Liver (tissue), 9 donors: ENCODE measurements around the gene DNM3. TPM values are rescaled to one million over a fixed set of nuclear protein-coding genes. Genes with fewer than 3 reads are reported as not detected.

Experiments used
- DNase-seq: peaks from one replicate; pipeline ENCODE4 v3.0.0-alpha.2; 2017; ENCODE audit warnings: low spot score
- H3K27ac ChIP-seq, 2 donors: one replicate each; pipeline ENCODE4 v1.7.0; 2013; ENCODE audit warnings: inconsistent platforms in 2 of 2, low read length in 2 of 2, control low read depth in 1 of 2, low read depth in 1 of 2, mild to moderate bottlenecking in 1 of 2
- H3K27me3 ChIP-seq, 4 donors: one replicate each; pipeline versions ENCODE4 v1.6.1 to v1.7.0; 2013; ENCODE audit warnings: low read length in 3 of 4, inconsistent platforms in 1 of 4, mild to moderate bottlenecking in 1 of 4, moderate library complexity in 1 of 4; ENCODE audit not compliant: control insufficient read depth in 4 of 4, insufficient read depth in 4 of 4
- H3K36me3 ChIP-seq, 4 donors: one replicate each; pipeline versions ENCODE4 v1.6.1 to v1.7.0; 2013; ENCODE audit warnings: low read length in 3 of 4, mild to moderate bottlenecking in 3 of 4, low read depth in 1 of 4, moderate library complexity in 1 of 4; ENCODE audit not compliant: control insufficient read depth in 4 of 4, insufficient read depth in 3 of 4
- H3K4me1 ChIP-seq, 4 donors: one replicate each; pipeline versions ENCODE4 v1.6.1 to v1.7.0; 2013; ENCODE audit warnings: low read length in 3 of 4, mild to moderate bottlenecking in 3 of 4, moderate library complexity in 1 of 4; ENCODE audit not compliant: control insufficient read depth in 4 of 4, insufficient read depth in 4 of 4
- H3K4me3 ChIP-seq, 3 donors: one replicate each; pipeline versions ENCODE4 v1.6.1 to v1.7.0; 2013; ENCODE audit warnings: low read length in 3 of 3, control low read depth in 1 of 3, low read depth in 1 of 3, mild to moderate bottlenecking in 1 of 3
- H3K9ac ChIP-seq, 2 donors: one replicate each; pipeline ENCODE4 v1.7.0; 2013; ENCODE audit warnings: low read length in 2 of 2, mild to moderate bottlenecking in 2 of 2, moderate library complexity in 2 of 2, control low read depth in 1 of 2, low read depth in 1 of 2
- H3K9me3 ChIP-seq, 4 donors: one replicate each; pipeline versions ENCODE4 v1.6.1 to v1.7.0; 2013; ENCODE audit warnings: low read length in 3 of 4; ENCODE audit not compliant: control insufficient read depth in 4 of 4
- CTCF ChIP-seq: fragments of 150-350 bp; IDR thresholded peaks from 2 replicates; pipeline ENCODE4 v1.5.1; 2017; ENCODE audit warnings: improper control_type of control experiment, low read depth, low read length; ENCODE audit not compliant: missing input control
- EGR1 ChIP-seq, 2 donors: IDR thresholded peaks; 2 replicates each; pipeline ENCODE4 v1.6.1; 2016 to 2018; ENCODE audit warnings: antibody characterized with exemption in 2 of 2, low read depth in 2 of 2
- FOXA1 ChIP-seq: IDR thresholded peaks from 2 replicates; pipeline ENCODE4 v1.6.1; 2016; ENCODE audit warnings: antibody characterized with exemption
- FOXA2 ChIP-seq: IDR thresholded peaks from 2 replicates; pipeline ENCODE4 v1.6.1; 2016; ENCODE audit warnings: antibody characterized with exemption
- GABPA ChIP-seq, 2 donors: IDR thresholded peaks in 1 of 2; conservative IDR thresholded peaks in 1 of 2; 2 replicates each; pipeline ENCODE4 v1.6.1; 2016; ENCODE audit warnings: antibody characterized with exemption in 2 of 2, mild to moderate bottlenecking in 1 of 2, moderate library complexity in 1 of 2
- HNF4A ChIP-seq, 2 donors: conservative IDR thresholded peaks; 2 replicates each; pipeline ENCODE4 v1.6.1; 2016; ENCODE audit warnings: antibody characterized with exemption in 2 of 2, mild to moderate bottlenecking in 2 of 2
- JUND ChIP-seq, 2 donors: IDR thresholded peaks; 2 replicates each; pipeline ENCODE4 v1.6.1; 2016; ENCODE audit warnings: antibody characterized with exemption in 2 of 2
- NR2F2 ChIP-seq: IDR thresholded peaks from 2 replicates; pipeline ENCODE4 v1.6.1; 2016; ENCODE audit warnings: antibody characterized with exemption
- RAD21 ChIP-seq, 2 donors: IDR thresholded peaks; 2 replicates each; pipeline ENCODE4 v1.6.1; 2016; ENCODE audit warnings: antibody characterized with exemption in 2 of 2, mild to moderate bottlenecking in 2 of 2
- SP1 ChIP-seq: IDR thresholded peaks from 2 replicates; pipeline ENCODE4 v1.6.1; 2018; ENCODE audit warnings: antibody characterized with exemption, mild to moderate bottlenecking
- TAF1 ChIP-seq: conservative IDR thresholded peaks from 2 replicates; pipeline ENCODE4 v1.6.1; 2016; ENCODE audit warnings: antibody characterized with exemption, mild to moderate bottlenecking
- ZBTB33 ChIP-seq: IDR thresholded peaks from 2 replicates; pipeline ENCODE4 v1.6.1; 2016; ENCODE audit warnings: antibody characterized with exemption
- WGBS: extraction: QIAGEN DNeasy Blood & Tissue Kit; methylation state at CpG from one replicate; pipeline ENCODE4 v1.1.7; 2013; 5-methylcytosine and 5-hydroxymethylcytosine counted together
- polyA plus RNA-seq, 2 donors: library from polyadenylated mRNA; stranded (reverse) in 1 of 2; unstranded in 1 of 2; fragments of 200-250 nt in 1 of 2; fragments of >200 nt in 1 of 2; fragmentation: Nextera tagmentation in 1 of 2; extraction: Ambion mirVana in 1 of 2; gene quantifications; one replicate each; pipeline versions ENCODE4 v1.2.1 to v1.2.3, GENCODE V29; 2013 to 2015
- total RNA-seq, 2 donors: library from RNA; depleted of rRNA; stranded (reverse); fragments of >200 nt; gene quantifications; one replicate each; pipeline ENCODE4 v1.2.3, GENCODE V29; 2014
- TF ChIP-seq, protein P1 (sequence below): IDR thresholded peaks from 2 replicates; pipeline ENCODE4 v1.6.1; 2016; ENCODE audit warnings: antibody characterized with exemption
- TF ChIP-seq, protein P2 (sequence below): IDR thresholded peaks from 2 replicates; pipeline ENCODE4 v1.6.1; 2016; ENCODE audit warnings: antibody characterized with exemption, mild to moderate bottlenecking
- donor health status: healthy.
- donor health status: healthy.
- donor health status: healthy.
- donor health status: healthy.
- donor health status: healthy.

The DNM3 gene
- total and polyA plus RNA-seq, 4 donors = 0.08 to 3.2 (median 1.0) TPM

DNA sequence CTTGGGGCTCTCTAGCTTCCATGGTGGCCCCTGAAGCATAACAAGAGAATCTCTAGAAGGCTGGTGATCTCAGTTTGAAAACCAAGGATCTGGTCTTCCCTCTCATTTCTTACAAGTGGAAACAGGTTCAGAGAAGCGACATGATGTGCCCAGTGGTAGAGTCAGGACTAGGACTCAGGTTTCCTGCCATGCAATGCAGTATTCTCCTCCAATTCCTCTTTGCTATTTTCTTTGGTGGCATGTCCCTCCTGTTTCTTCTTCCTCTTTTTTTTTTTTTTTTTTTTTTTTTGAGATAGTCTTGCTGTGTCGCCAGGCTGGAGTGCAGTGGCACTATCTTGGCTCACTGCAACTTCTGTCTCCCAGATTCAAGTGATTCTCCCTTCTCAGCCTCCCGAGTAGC lies 383.6 kb downstream of the DNM3 start:
- H3K27ac ChIP-seq = no peak overlapping the region
- TF ChIP-seq FOXA2 = no peak
- TF ChIP-seq, protein P1, sequence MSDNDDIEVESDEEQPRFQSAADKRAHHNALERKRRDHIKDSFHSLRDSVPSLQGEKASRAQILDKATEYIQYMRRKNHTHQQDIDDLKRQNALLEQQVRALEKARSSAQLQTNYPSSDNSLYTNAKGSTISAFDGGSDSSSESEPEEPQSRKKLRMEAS = no peak
- no peak for TF ChIP-seq NR2F2
- no peak for TF ChIP-seq SP1
- TF ChIP-seq EGR1 (IDR thresholded peaks at IDR 0.05; ENCODE audit: low read depth in 2 of 2) = no peak
- TF ChIP-seq TAF1 = no peak
- no peak for TF ChIP-seq RAD21 (IDR thresholded peaks at IDR 0.05)
- no peak for TF ChIP-seq ZBTB33
- TF ChIP-seq JUND (IDR thresholded peaks at IDR 0.05) = no peak
- TF ChIP-seq HNF4A (conservative IDR thresholded peaks at IDR 0.05) = no peak
- TF ChIP-seq GABPA (IDR thresholded peaks at IDR 0.05 in 1 of 2, conservative IDR thresholded peaks at IDR 0.05 in 1 of 2) = no peak
- no peak for TF ChIP-seq FOXA1
- no peak overlapping the region for H3K9ac ChIP-seq
- 86% methylated on average over 3 of the region's 3 CpGs for WGBS
- no peaks in the 10 kb centered on the region for H3K27me3 ChIP-seq
- no peaks in the 10 kb centered on the region for H3K4me1 ChIP-seq
- no peaks in the 10 kb centered on the region for H3K36me3 ChIP-seq
- no peaks in the 10 kb centered on the region for H3K9me3 ChIP-seq
- DNase-seq = no peak
- no peak overlapping the region for H3K4me3 ChIP-seq

DNA sequence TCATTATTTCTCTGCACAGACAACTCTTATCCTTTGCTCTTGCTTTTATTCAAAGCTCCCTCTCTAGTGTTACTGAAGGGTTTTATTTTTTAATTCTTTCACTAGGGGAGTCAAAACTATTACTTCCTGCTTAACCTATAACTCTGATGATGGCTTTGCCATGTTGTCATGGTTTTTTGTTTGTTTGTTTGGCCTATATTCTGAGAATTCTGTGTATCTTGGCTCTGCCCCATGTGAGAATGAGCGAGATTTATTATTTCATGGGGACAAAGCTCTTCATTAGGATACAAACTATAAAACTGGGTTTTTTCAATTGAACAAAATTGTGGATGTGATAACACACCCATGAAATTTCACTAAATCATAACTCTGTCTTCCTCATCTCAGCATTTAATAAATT lies 388.6 kb downstream of the DNM3 start:
- TF ChIP-seq JUND (IDR thresholded peaks at IDR 0.05) (no peak), SP1 (no peak), NR2F2 (no peak), CTCF (no peak), HNF4A (conservative IDR thresholded peaks at IDR 0.05) (no peak)
- TF ChIP-seq, protein P2, sequence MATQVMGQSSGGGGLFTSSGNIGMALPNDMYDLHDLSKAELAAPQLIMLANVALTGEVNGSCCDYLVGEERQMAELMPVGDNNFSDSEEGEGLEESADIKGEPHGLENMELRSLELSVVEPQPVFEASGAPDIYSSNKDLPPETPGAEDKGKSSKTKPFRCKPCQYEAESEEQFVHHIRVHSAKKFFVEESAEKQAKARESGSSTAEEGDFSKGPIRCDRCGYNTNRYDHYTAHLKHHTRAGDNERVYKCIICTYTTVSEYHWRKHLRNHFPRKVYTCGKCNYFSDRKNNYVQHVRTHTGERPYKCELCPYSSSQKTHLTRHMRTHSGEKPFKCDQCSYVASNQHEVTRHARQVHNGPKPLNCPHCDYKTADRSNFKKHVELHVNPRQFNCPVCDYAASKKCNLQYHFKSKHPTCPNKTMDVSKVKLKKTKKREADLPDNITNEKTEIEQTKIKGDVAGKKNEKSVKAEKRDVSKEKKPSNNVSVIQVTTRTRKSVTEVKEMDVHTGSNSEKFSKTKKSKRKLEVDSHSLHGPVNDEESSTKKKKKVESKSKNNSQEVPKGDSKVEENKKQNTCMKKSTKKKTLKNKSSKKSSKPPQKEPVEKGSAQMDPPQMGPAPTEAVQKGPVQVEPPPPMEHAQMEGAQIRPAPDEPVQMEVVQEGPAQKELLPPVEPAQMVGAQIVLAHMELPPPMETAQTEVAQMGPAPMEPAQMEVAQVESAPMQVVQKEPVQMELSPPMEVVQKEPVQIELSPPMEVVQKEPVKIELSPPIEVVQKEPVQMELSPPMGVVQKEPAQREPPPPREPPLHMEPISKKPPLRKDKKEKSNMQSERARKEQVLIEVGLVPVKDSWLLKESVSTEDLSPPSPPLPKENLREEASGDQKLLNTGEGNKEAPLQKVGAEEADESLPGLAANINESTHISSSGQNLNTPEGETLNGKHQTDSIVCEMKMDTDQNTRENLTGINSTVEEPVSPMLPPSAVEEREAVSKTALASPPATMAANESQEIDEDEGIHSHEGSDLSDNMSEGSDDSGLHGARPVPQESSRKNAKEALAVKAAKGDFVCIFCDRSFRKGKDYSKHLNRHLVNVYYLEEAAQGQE = no peak
- Histone ChIP-seq H3K36me3 (no peaks in the 10 kb centered on the region), H3K9ac (no peak overlapping the region), H3K4me1 (no peaks in the 10 kb centered on the region), H3K27me3 (peaks cover 0 to 2% (median 0%) of the 10 kb centered on the region in 4 donors), H3K9me3 (no peaks in the 10 kb centered on the region), H3K27ac (no peak overlapping the region), H3K4me3 (no peak overlapping the region)
- DNase-seq = no peak
- 57% methylated on average over 1 of the region's 1 CpG for WGBS
